VCaP (cell line): ENCODE data around the gene GALNT9.

Experiments used
- H3K27ac ChIP-seq: fragments of 450-650 bp; 2 replicates; pipeline ENCODE4 v1.5.1; 2017
- TF ChIP-seq, protein P1 (sequence below): fragments of 450-650 bp; conservative IDR thresholded peaks from 2 replicates; pipeline ENCODE4 v1.5.1; 2017; ENCODE audit warnings: mild to moderate bottlenecking, moderate library complexity

GALNT9 gene

DNA sequence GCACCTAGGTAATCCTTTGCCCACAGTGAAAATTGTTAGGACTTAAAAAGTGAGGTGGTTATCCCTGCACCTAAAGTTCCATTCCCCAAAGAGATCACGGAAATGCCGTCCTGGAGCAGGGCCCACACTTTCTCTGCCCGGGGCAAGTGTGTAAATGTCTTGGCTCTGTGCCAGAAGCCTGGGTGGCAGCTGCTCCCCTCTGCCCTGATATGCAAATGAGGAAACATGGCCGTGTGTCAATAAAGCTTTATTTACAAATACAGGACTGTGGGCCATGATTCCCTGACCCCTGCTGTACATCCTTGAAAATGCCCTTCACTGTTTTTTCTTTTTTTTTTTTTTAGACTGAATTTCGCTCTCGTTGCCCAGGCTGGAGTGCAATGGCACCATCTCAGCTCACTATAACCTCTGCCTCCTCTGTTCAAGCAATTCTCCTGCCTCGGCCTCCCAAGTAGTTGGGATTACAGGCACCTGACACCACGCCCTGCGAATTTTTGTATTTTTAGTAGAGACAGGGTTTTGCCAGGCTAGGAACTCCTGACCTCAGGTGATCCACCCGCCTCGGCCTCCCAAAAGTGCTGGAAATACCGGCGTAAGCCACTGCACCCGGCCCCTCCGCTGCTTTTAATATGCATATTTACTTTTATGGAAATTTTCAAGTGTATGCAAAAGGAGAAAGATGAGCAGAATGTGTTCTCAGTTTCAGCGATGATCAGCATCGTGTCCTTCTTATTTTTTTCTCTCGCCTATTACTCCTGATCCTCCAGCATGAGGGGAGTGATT lies 75.5 kb downstream of the GALNT9 start:
- TF ChIP-seq, protein P1, sequence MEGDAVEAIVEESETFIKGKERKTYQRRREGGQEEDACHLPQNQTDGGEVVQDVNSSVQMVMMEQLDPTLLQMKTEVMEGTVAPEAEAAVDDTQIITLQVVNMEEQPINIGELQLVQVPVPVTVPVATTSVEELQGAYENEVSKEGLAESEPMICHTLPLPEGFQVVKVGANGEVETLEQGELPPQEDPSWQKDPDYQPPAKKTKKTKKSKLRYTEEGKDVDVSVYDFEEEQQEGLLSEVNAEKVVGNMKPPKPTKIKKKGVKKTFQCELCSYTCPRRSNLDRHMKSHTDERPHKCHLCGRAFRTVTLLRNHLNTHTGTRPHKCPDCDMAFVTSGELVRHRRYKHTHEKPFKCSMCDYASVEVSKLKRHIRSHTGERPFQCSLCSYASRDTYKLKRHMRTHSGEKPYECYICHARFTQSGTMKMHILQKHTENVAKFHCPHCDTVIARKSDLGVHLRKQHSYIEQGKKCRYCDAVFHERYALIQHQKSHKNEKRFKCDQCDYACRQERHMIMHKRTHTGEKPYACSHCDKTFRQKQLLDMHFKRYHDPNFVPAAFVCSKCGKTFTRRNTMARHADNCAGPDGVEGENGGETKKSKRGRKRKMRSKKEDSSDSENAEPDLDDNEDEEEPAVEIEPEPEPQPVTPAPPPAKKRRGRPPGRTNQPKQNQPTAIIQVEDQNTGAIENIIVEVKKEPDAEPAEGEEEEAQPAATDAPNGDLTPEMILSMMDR: no peak
- H3K27ac ChIP-seq: peak overlapping the region; percentile 44

GRCh38 chr12:132252981-132253380 lies 76.4 kb downstream of the GALNT9 start:
- H3K27ac ChIP-seq: peak overlapping the region; percentile 44

DNA sequence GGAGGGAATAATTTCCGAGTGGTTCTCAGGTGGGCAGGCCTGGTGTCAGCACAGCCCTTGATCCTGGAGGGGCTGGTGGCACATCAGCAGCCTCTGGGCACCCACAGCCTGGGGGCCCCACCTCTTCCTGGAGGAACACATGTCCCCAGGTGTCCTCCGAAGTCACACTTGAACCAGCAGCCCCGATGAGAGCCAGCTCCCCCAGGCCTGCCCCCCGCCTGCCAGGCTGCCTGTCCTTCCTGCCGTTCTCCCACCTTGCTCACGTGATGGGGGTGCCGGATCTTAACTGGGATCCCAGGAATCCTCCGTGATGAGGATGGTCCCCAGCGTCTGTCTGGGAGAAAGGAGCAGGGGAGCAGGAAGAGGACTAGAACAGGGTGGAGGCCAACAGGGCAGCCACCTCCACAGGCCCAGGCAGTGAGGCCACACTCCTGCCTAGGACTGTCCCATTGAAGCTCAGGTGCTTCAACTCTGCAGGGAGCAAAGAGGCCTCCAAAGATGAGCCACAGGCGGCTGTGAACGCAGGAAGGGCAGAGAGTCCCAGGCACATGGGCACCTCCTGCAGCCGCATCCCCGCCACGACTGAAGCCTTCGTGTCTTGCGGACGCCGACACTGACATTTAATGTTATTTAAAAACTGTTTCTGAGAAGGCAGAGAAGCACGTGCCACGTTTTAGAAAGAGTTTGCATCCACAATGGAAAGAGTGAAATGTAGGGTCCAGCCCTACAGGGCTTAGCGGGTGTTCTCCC lies 77.5 kb downstream of the GALNT9 start:
- TF ChIP-seq, protein P1: no peak
- H3K27ac ChIP-seq: peak overlapping the region; percentile 44; the same call in 1 of the 2 replicates

DNA sequence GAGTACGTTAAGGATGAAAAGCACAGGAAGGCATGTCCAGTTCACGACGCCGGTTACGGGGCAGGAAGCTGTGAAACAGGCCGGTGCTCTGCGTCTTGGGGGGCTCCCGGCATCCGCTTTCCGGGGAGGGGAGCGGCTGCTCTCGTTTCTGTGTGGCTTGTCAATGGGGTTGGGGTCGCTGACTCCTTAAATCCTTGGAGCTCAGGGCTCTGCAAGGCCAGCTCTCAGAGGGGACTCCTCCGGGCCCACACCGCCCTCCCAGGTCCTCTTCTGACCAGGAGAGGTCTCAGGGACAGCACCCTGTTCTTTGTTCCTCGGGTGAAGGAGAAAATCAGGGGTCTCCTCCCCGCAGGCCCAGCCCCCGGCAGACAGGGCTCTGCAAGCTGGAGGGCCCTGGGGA lies 78.1 kb downstream of the GALNT9 start:
- TF ChIP-seq, protein P1: no peak
- H3K27ac ChIP-seq: no peak overlapping the region

- TF ChIP-seq, protein P1: no peak
- H3K27ac ChIP-seq: no peak overlapping the region
Observed at GRCh38 chr12:132250707-132251106, 78.7 kb downstream of the GALNT9 start.

GRCh38 chr12:132249689-132250478 lies 79.5 kb downstream of the GALNT9 start:
- TF ChIP-seq, protein P1: no peak
- H3K27ac ChIP-seq: no peak overlapping the region

DNA sequence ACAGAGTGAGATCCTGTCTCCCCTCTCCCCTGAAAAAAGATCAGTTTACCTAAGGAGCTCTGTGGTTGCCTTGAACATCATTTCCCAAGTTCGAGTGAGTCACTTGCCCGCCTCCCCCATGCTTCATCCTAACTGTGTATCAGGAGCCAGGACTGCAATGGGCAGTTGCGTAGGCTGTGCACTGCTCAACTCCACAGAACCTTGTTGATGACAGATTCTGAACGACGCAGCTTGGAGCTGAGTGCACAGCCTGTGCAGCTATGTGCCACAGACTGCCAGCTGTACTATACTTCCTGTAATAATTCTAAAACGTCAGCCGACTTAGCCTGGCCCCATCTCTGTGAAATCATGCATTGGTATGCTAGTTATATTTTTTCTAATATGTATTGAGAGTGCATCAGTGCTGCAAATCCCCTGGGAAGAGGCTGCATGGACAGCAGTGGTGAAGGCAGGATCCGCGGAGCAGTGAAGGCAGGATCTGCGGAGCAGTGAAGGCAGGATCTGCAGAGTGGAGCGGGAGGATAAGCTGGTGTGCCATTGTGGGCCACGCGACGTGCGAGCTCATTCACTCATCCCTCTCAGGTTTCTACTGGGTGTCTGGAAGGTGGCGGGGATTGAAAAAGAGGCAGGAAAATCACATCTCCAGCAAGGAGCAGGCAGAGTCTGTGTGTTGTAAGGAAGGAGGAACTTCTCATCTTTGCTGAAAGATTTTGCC lies 80.8 kb downstream of the GALNT9 start:
- TF ChIP-seq, protein P1: no peak
- H3K27ac ChIP-seq: no peak overlapping the region
